HUES48 (cell line): Measurements from ENCODE around the gene TSR1.
"Not testable (repeated sequence)": the region's sequence is repeated elsewhere in the genome, so short reads cannot be mapped to it uniquely, and the experiment has no call there.

Experiments
- H3K27ac ChIP-seq: one replicate; pipeline ENCODE4 v1.7.0; 2013; ENCODE audit warnings: low read depth, low read length, inconsistent platforms
- H3K27me3 ChIP-seq: 2 replicates; pipeline ENCODE4 v1.6.1; 2013; ENCODE audit warnings: mild to moderate bottlenecking, low read length; ENCODE audit not compliant: control insufficient read depth, insufficient read depth
- H3K36me3 ChIP-seq: 2 replicates; pipeline ENCODE4 v1.6.1; 2013; ENCODE audit warnings: low read length; ENCODE audit not compliant: control insufficient read depth, insufficient read depth
- H3K4me1 ChIP-seq: 2 replicates; pipeline ENCODE4 v1.6.1; 2013; ENCODE audit warnings: mild to moderate bottlenecking, low read length; ENCODE audit not compliant: control insufficient read depth, insufficient read depth
- H3K4me3 ChIP-seq: 2 replicates; pipeline ENCODE4 v1.5.1; 2013; ENCODE audit warnings: mild to moderate bottlenecking, low read depth, low read length
- H3K9ac ChIP-seq: 2 replicates; pipeline ENCODE4 v1.6.1; 2013; ENCODE audit warnings: mild to moderate bottlenecking, low read depth, low read length, moderate library complexity
- H3K9me3 ChIP-seq: 2 replicates; pipeline ENCODE4 v1.6.1; 2013; ENCODE audit warnings: low read length; ENCODE audit not compliant: control insufficient read depth, insufficient read depth

The TSR1 gene

DNA sequence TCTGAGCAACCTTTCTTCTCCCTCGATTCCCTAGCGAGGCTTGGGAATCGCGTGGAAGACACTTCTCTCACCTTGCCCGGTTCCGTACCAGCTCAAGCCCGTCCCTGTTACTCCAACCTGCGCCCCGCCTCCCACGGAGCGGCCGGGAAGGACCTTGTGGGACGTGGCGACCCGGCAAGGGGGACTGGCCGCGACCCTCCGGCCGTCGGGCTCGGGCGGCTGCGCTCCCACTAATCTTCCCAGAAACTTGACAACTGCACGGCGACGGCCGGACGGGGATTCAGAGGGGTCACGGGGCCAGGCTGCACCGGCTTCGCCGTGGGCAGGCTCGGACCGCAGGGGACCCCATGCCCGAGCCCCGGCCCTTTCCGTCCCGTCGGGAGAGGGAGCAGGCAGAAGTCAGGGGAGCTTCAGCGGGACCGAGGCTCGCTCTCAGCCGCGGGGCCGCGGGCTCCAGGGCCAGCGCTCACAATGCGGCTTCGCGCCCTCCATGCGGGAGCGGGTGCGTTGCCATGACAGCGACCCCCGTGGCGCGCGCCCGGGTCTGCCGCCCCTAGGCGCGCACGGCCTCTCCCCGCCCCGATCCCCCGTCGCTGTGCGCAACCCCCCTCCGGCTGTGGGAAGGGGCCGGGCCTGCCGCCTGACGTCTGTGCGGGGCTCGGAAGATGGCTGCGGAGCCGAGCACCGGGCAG lies 741 bp upstream of the TSR1 start, which contains the start of gene SGSM2:
Gene SGSM2, plus strand, starts transcription at position 650 of the 692 bp plus-strand sequence. CDS start 188 bp downstream, outside the sequence.
- Histone ChIP-seq H3K4me1 (peaks cover 21% of the 10 kb centered on the region), H3K9me3 (no peaks in the 10 kb centered on the region), H3K4me3 (peak within 1 kb of the TSS; percentile 96), H3K27me3 (no peaks in the 10 kb centered on the region), H3K27ac (peak within 1 kb of the TSS; percentile 93), H3K36me3 (peaks cover 43% of the 10 kb centered on the region), H3K9ac (peak within 1 kb of the TSS; percentile 38; the same call in 1 of the 2 replicates)

- Histone ChIP-seq H3K9ac (peak overlapping the region; percentile 95), H3K9me3 (no peaks in the 10 kb centered on the region), H3K36me3 (peaks cover 47% of the 10 kb centered on the region), H3K4me1 (peaks cover 21% of the 10 kb centered on the region), H3K4me3 (peak overlapping the region; percentile 96), H3K27me3 (no peaks in the 10 kb centered on the region), H3K27ac (peak overlapping the region; percentile 93)
Measured at GRCh38 chr17:2335726-2336214, 487 bp downstream of the TSR1 start.

GRCh38 chr17:2331303-2331702 lies 5.0 kb downstream of the TSR1 start:
- Histone ChIP-seq H3K4me3 (no peak overlapping the region), H3K9me3 (no peaks in the 10 kb centered on the region), H3K9ac (no peak overlapping the region), H3K36me3 (peaks cover 84% of the 10 kb centered on the region), H3K27ac (no peak overlapping the region), H3K4me1 (peaks cover 17% of the 10 kb centered on the region), H3K27me3 (no peaks in the 10 kb centered on the region)

GRCh38 chr17:2323629-2324314 lies 12.5 kb downstream of the TSR1 start:
- Histone ChIP-seq H3K27me3 (no peaks in the 10 kb centered on the region), H3K4me3 (no peak overlapping the region), H3K36me3 (peaks cover 58% of the 10 kb centered on the region), H3K9ac (no peak overlapping the region), H3K27ac (no peak overlapping the region), H3K9me3 (no peaks in the 10 kb centered on the region), H3K4me1 (no peaks in the 10 kb centered on the region)

GRCh38 chr17:2321399-2321798 lies 14.9 kb downstream of the TSR1 start:
- Histone ChIP-seq H3K9me3 (no peaks in the 10 kb centered on the region), H3K4me3 (no peak overlapping the region), H3K27ac (no peak overlapping the region), H3K4me1 (no peaks in the 10 kb centered on the region), H3K27me3 (no peaks in the 10 kb centered on the region), H3K36me3 (peaks cover 41% of the 10 kb centered on the region), H3K9ac (no peak overlapping the region)

- Histone ChIP-seq H3K27me3 (no peaks in the 10 kb centered on the region), H3K27ac (no peak overlapping the region), H3K4me3 (no peak overlapping the region), H3K9ac (no peak overlapping the region), H3K9me3 (no peaks in the 10 kb centered on the region), H3K36me3 (peaks cover 19% of the 10 kb centered on the region), H3K4me1 (no peaks in the 10 kb centered on the region)
Measured at GRCh38 chr17:2319051-2319450, 17.2 kb downstream of the TSR1 start.

- Histone ChIP-seq H3K27me3 (no peaks in the 10 kb centered on the region), H3K9me3 (no peaks in the 10 kb centered on the region), H3K4me1 (no peaks in the 10 kb centered on the region), H3K36me3 (peaks cover 6% of the 10 kb centered on the region), H3K9ac (no peak overlapping the region), H3K4me3 (no peak overlapping the region), H3K27ac (no peak overlapping the region)
Measured at GRCh38 chr17:2317796-2318195, 18.5 kb downstream of the TSR1 start.

- H3K9ac ChIP-seq, H3K27ac ChIP-seq, H3K4me1 ChIP-seq, H3K36me3 ChIP-seq, H3K27me3 ChIP-seq, H3K9me3 ChIP-seq, H3K4me3 ChIP-seq: not testable (repeated sequence)
Measured at GRCh38 chr17:2316916-2317205, 19.4 kb downstream of the TSR1 start.

- Histone ChIP-seq H3K27me3 (no peaks in the 10 kb centered on the region), H3K9me3 (no peaks in the 10 kb centered on the region), H3K36me3 (no peaks in the 10 kb centered on the region), H3K9ac (no peak overlapping the region), H3K27ac (no peak overlapping the region), H3K4me3 (no peak overlapping the region), H3K4me1 (no peaks in the 10 kb centered on the region)
Measured at GRCh38 chr17:2312736-2313135, 23.5 kb downstream of the TSR1 start.

DNA sequence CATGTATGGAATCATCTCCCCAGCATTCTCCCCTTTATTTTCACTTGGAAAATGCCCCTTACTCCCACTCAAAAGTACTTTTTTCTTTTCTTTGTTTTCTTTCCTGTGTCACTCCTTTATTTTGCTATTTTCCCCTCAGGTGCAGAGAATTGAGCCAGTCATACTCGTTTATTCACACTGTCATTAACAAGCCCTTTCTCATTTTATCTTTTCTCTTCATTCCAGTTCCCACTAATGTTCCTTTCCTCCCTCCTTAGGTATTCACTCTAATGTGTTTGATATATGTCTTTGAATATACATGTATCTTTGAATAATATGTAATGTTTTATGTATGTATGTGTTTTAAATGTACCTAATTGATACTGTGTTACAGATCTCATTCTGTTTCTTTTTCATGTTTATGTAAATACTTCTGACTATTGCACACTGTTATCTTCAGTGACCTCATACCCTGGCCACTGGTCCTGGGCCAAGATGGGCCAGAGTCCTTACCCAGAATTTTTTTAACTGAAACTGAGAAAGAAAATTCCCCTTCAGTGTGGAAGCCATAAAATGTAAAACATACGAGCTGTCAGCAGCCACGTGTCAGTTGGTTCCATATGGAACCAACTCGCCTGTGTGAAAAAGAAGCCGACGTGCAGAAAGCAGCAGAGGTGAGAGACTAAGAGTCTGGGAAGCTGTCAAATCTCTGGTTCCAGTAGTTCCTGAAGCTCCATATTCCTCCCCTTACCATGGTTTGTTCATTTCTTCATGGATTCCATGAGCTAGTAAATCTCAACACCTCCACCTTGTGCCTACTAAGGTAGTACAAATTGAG lies 26.7 kb downstream of the TSR1 start:
- H3K9ac ChIP-seq: no peak overlapping the region

GRCh38 chr17:2304931-2305330 lies 31.3 kb downstream of the TSR1 start:
- 0 out of 2 replicates have a peak, but pooled peaks cover 2% of the 10 kb centered on the region for H3K4me1 ChIP-seq
- H3K36me3 ChIP-seq: peaks cover 8% of the 10 kb centered on the region
- no peak overlapping the region for H3K4me3 ChIP-seq
- H3K9ac ChIP-seq: no peak overlapping the region
- H3K9me3 ChIP-seq: no peaks in the 10 kb centered on the region
- no peaks in the 10 kb centered on the region for H3K27me3 ChIP-seq
- H3K27ac ChIP-seq: no peak overlapping the region

More for the DNA sequence above, 26.7 kb downstream of the TSR1 start:
- no peak overlapping the region for H3K27ac ChIP-seq
- H3K4me1 ChIP-seq: no peaks in the 10 kb centered on the region
- no peaks in the 10 kb centered on the region for H3K9me3 ChIP-seq
- no peaks in the 10 kb centered on the region for H3K27me3 ChIP-seq
- H3K4me3 ChIP-seq: no peak overlapping the region
- no peaks in the 10 kb centered on the region for H3K36me3 ChIP-seq
